Smooth muscle cell (in vitro differentiated cells): Measurements from ENCODE around the gene KCNK1. TPM values are rescaled to one million over a fixed set of nuclear protein-coding genes. Genes with fewer than 3 reads are reported as not detected.
"Not testable (repeated sequence)": the region's sequence is repeated elsewhere in the genome, so short reads cannot be mapped to it uniquely, and the experiment has no call there.

ENCODE experiments used
- DNase-seq: peaks from one replicate; lab custom pipeline; 2025; ENCODE audit not compliant: unreplicated experiment; lab: John Stamatoyannopoulos, UW
- H2AFZ ChIP-seq: fragments of 200-600 bp; sonication (generic); 2 replicates; pipeline ENCODE4 v1.6.0; 2016; ENCODE audit warnings: antibody characterized with exemption, low read depth, mild to moderate bottlenecking
- H3F3A ChIP-seq: fragments of 200-600 bp; sonication (generic); 2 replicates; pipeline ENCODE4 v1.6.0; 2017; ENCODE audit warnings: antibody characterized with exemption, low read depth
- H3K27ac ChIP-seq: fragments of 200-600 bp; sonication (generic); 2 replicates; pipeline ENCODE4 v1.5.1; 2016; ENCODE audit warnings: low read depth, mild to moderate bottlenecking
- H3K27me3 ChIP-seq: fragments of 200-600 bp; sonication (generic); 2 replicates; pipeline ENCODE4 v1.6.1; 2016; ENCODE audit warnings: low read depth, mild to moderate bottlenecking
- H3K36me3 ChIP-seq: fragments of 200-600 bp; sonication (generic); 2 replicates; pipeline ENCODE4 v1.5.1; 2016; ENCODE audit warnings: low read depth
- H3K4me1 ChIP-seq: fragments of 200-600 bp; sonication (generic); 2 replicates; pipeline ENCODE4 v1.5.1; 2016; ENCODE audit warnings: low read depth
- H3K4me2 ChIP-seq: fragments of 200-600 bp; sonication (generic); 2 replicates; pipeline ENCODE4 v1.6.0; 2016; ENCODE audit warnings: mild to moderate bottlenecking
- H3K4me3 ChIP-seq: fragments of 200-600 bp; sonication (generic); 2 replicates; pipeline ENCODE4 v1.5.1; 2016; ENCODE audit warnings: mild to moderate bottlenecking
- H3K79me2 ChIP-seq: fragments of 200-600 bp; sonication (generic); 2 replicates; pipeline ENCODE4 v1.6.0; 2016; ENCODE audit warnings: low read depth, mild to moderate bottlenecking
- H3K9ac ChIP-seq: fragments of 200-600 bp; sonication (generic); 2 replicates; pipeline ENCODE4 v1.6.0; 2016; ENCODE audit warnings: low read depth
- H3K9me3 ChIP-seq: fragments of 200-600 bp; sonication (generic); replicated peaks from 2 replicates; pipeline ENCODE4 v1.5.1; 2016; ENCODE audit warnings: low read depth
- H4K20me1 ChIP-seq: fragments of 200-600 bp; sonication (generic); 2 replicates; pipeline ENCODE4 v1.6.0; 2016; ENCODE audit warnings: low read depth
- WGBS: methylation state at CpG from one replicate; pipeline ENCODE4 v1.1.7; 2016; ENCODE audit warnings: low lambda C conversion rate; 5-methylcytosine and 5-hydroxymethylcytosine counted together
- polyA plus RNA-seq: library from polyadenylated mRNA; unstranded; fragments of >200 nt; fragmentation: Nextera tagmentation; extraction: Ambion mirVana; gene quantifications from 2 replicates; pipeline ENCODE4 v1.2.1, GENCODE V29; 2016
- total RNA-seq: library from RNA; depleted of rRNA; stranded (reverse); fragments of >200 nt; gene quantifications from 2 replicates; pipeline ENCODE4 v1.2.3, GENCODE V29; 2014
- TF ChIP-seq, protein P1 (sequence below): fragments of 200-600 bp; sonication (generic); IDR thresholded peaks from 2 replicates; pipeline ENCODE4 v1.5.1; 2017; ENCODE audit warnings: borderline replicate concordance, mild to moderate bottlenecking, antibody characterized with exemption; ENCODE audit not compliant: insufficient read depth, poor library complexity, severe bottlenecking

Gene KCNK1
- total and polyA plus RNA-seq, 2 experiments from 2014 or later: 16.6 to 16.8 TPM

- no peaks in the 10 kb centered on the region for H3K79me2 ChIP-seq
- H3K9ac ChIP-seq: no peak overlapping the region
- no peak overlapping the region for H3K4me3 ChIP-seq
- TF ChIP-seq, protein P1, sequence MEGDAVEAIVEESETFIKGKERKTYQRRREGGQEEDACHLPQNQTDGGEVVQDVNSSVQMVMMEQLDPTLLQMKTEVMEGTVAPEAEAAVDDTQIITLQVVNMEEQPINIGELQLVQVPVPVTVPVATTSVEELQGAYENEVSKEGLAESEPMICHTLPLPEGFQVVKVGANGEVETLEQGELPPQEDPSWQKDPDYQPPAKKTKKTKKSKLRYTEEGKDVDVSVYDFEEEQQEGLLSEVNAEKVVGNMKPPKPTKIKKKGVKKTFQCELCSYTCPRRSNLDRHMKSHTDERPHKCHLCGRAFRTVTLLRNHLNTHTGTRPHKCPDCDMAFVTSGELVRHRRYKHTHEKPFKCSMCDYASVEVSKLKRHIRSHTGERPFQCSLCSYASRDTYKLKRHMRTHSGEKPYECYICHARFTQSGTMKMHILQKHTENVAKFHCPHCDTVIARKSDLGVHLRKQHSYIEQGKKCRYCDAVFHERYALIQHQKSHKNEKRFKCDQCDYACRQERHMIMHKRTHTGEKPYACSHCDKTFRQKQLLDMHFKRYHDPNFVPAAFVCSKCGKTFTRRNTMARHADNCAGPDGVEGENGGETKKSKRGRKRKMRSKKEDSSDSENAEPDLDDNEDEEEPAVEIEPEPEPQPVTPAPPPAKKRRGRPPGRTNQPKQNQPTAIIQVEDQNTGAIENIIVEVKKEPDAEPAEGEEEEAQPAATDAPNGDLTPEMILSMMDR: no peak
- WGBS: 84% methylated on average over 12 of the region's 12 CpGs
- DNase-seq: no peak
- H2AFZ ChIP-seq: no peak overlapping the region
- H3K4me2 ChIP-seq: no peak overlapping the region
- no peaks in the 10 kb centered on the region for H3K9me3 ChIP-seq
- H3F3A ChIP-seq: peaks cover 5% of the 10 kb centered on the region
- H4K20me1 ChIP-seq: no peaks in the 10 kb centered on the region
- H3K27me3 ChIP-seq: no peaks in the 10 kb centered on the region
- peaks cover 9% of the 10 kb centered on the region for H3K4me1 ChIP-seq
- H3K27ac ChIP-seq: no peak overlapping the region
- H3K36me3 ChIP-seq: no peaks in the 10 kb centered on the region
Measured at GRCh38 chr1:233679591-233680373, 65.9 kb downstream of the KCNK1 start.

DNA sequence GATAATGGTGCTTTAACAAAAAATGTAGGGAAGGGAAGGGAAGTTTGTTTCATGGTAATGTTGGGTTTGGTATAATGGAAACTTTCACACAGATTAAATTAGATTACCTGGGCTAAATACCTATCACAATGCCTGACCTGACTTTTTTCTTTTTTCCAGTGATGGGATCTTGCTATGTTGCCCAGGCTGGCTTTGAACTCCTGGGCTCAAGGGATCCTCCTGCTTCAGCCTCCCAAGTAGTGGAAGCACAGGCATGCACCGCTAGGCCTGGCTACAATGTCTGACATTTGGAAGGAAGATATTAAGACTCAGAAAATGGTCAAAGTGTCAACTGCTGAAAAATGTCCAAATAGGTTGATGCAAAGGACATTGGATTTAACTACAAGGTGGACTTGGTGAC is 67.4 kb downstream of the KCNK1 start:
- WGBS: 100% methylated on average over 1 of the region's 1 CpG
- peaks cover 9% of the 10 kb centered on the region for H3K4me1 ChIP-seq
- H3K79me2 ChIP-seq: no peaks in the 10 kb centered on the region
- no peaks in the 10 kb centered on the region for H3K9me3 ChIP-seq
- no peak overlapping the region for H2AFZ ChIP-seq
- no peaks in the 10 kb centered on the region for H3F3A ChIP-seq
- no peaks in the 10 kb centered on the region for H3K27me3 ChIP-seq
- H4K20me1 ChIP-seq: no peaks in the 10 kb centered on the region
- DNase-seq: no peak
- TF ChIP-seq, protein P1: no peak
- no peak overlapping the region for H3K4me2 ChIP-seq
- H3K4me3 ChIP-seq: no peak overlapping the region
- H3K27ac ChIP-seq: no peak overlapping the region
- no peak overlapping the region for H3K9ac ChIP-seq
- no peaks in the 10 kb centered on the region for H3K36me3 ChIP-seq

DNA sequence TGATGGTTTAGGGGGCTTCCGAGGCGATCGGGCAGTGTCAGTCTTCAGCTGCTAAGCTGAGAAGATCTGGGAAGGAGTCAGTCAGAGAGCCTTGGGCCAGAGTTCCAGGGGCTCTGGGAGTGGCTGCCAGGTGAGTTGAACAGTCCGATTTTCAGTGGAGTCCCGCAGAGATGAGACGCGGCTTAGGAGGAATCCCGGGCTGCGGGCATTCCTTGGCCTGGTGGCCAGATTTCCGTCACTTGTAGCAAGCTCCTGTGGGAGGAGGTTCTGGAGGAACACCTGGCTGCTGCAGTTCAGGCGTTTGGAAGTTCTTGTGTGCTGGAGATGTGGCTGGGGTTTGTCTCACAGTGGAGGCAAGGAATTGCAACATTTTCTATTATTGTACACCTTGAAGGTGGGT is 72.7 kb downstream of the KCNK1 start:
- not testable (repeated sequence) for DNase-seq, H2AFZ ChIP-seq, H3K36me3 ChIP-seq, H3K79me2 ChIP-seq, H3K27me3 ChIP-seq, H3K4me1 ChIP-seq, H3K27ac ChIP-seq, H3K4me2 ChIP-seq, H3K4me3 ChIP-seq, H3F3A ChIP-seq, H3K9me3 ChIP-seq, H3K9ac ChIP-seq, H4K20me1 ChIP-seq
- WGBS: 92% methylated on average over 11 of the region's 11 CpGs

GRCh38 chr1:233689017-233689747 is 75.3 kb downstream of the KCNK1 start:
- no peaks in the 10 kb centered on the region for H3K27me3 ChIP-seq
- no peak for DNase-seq
- H3K4me3 ChIP-seq: no peak overlapping the region
- H3K36me3 ChIP-seq: no peaks in the 10 kb centered on the region
- H2AFZ ChIP-seq: no peak overlapping the region
- WGBS: 89% methylated on average over 3 of the region's 3 CpGs
- no peaks in the 10 kb centered on the region for H3K79me2 ChIP-seq
- no peaks in the 10 kb centered on the region for H3F3A ChIP-seq
- no peaks in the 10 kb centered on the region for H3K9me3 ChIP-seq
- H3K9ac ChIP-seq: no peak overlapping the region
- no peak overlapping the region for H3K4me2 ChIP-seq
- TF ChIP-seq, protein P1: no peak
- H3K4me1 ChIP-seq: peaks cover 6% of the 10 kb centered on the region
- H3K27ac ChIP-seq: no peak overlapping the region
- no peaks in the 10 kb centered on the region for H4K20me1 ChIP-seq
